Measurements from ENCODE around the gene KLK4. TPM values are rescaled to one million over a fixed set of nuclear protein-coding genes. Genes with fewer than 3 reads are reported as not detected.

The KLK4 gene
- total RNA-seq, 4 donors from 2014 or later: not detected

- no peak for TF ChIP-seq CTCF (IDR thresholded peaks at IDR 0.05; ENCODE audit: low read depth)
Observed at GRCh38 chr19:50912727-50913716, 1.8 kb upstream of the KLK4 start.

GRCh38 chr19:50912102-50912599 lies 956 bp upstream of the KLK4 start:
- TF ChIP-seq CTCF (IDR thresholded peaks at IDR 0.05; ENCODE audit: low read depth): no peak

- no peak for TF ChIP-seq CTCF (IDR thresholded peaks at IDR 0.05; ENCODE audit: low read depth)
Observed at GRCh38 chr19:50910722-50911121, 473 bp downstream of the KLK4 start.

- TF ChIP-seq CTCF (IDR thresholded peaks at IDR 0.05; ENCODE audit: low read depth): no peak
Observed at GRCh38 chr19:50909240-50910070, 1.7 kb downstream of the KLK4 start.

GRCh38 chr19:50908336-50908735 lies 2.9 kb downstream of the KLK4 start:
- TF ChIP-seq CTCF (IDR thresholded peaks at IDR 0.05; ENCODE audit: low read depth): no peak

- TF ChIP-seq CTCF (IDR thresholded peaks at IDR 0.05; ENCODE audit: low read depth): no peak
Observed at GRCh38 chr19:50906217-50906616, 5.0 kb downstream of the KLK4 start.

- TF ChIP-seq CTCF (IDR thresholded peaks at IDR 0.05; ENCODE audit: low read depth): no peak
Observed at GRCh38 chr19:50902640-50903039, 8.6 kb downstream of the KLK4 start.

Measured in subcutaneous adipose tissue (tissue), 4 donors.